Testis (tissue), 2 donors: ENCODE data around the gene HSF5.

ENCODE experiments used
- CTCF ChIP-seq, 3 experiments: fragments of 450-650 bp in 2 of 3; fragments of 200-600 bp in 1 of 3; sonication (generic) in 1 of 3; IDR thresholded peaks; one replicate each; pipeline ENCODE4 v1.5.1; 2016 to 2019; ENCODE audit warnings: antibody characterized with exemption in 3 of 3, mild to moderate bottlenecking in 2 of 3, moderate library complexity in 1 of 3
- POLR2A ChIP-seq: fragments of 450-650 bp; IDR thresholded peaks from one replicate; pipeline ENCODE4 v1.6.1; 2017; ENCODE audit warnings: antibody characterized with exemption, mild to moderate bottlenecking, moderate library complexity

GRCh38 chr17:58531661-58532554, 43.7 kb upstream of the HSF5 start:
- TF ChIP-seq CTCF (IDR thresholded peaks at IDR 0.05) (no peak), POLR2A (no peak)
